OCI-LY3 (cell line): ENCODE results near the gene CATSPERD.

Experiments used
- H2AFZ ChIP-seq: fragments of 200-600, 300-600 bp; shearing (Covaris generic); 2 replicates; pipeline ENCODE4 v1.6.0; 2014; ENCODE audit warnings: antibody characterized with exemption, low read depth, low read length
- H3K27ac ChIP-seq: fragments of 200-600, 300-600 bp; sonication (generic); 2 replicates; pipeline ENCODE4 v1.5.1; 2014; ENCODE audit warnings: mild to moderate bottlenecking, low read length, moderate library complexity, mixed read lengths
- H3K27me3 ChIP-seq: fragments of 200-600, 300-600 bp; sonication (generic); 2 replicates; pipeline ENCODE4 v1.6.1; 2014; ENCODE audit warnings: low read depth, low read length, mixed read lengths
- H3K36me3 ChIP-seq: fragments of 200-600, 300-600 bp; sonication (generic); replicated peaks from 2 replicates; pipeline ENCODE3; 2014; ENCODE audit warnings: low read depth, low read length, mixed read lengths
- H3K4me1 ChIP-seq: fragments of 300-600, 200-600 bp; sonication (generic); 2 replicates; pipeline ENCODE4 v1.6.1; 2014; ENCODE audit warnings: low read length, mixed read lengths
- H3K4me2 ChIP-seq: fragments of 200-600, 300-600 bp; sonication (generic); 2 replicates; pipeline ENCODE4 v1.6.1; 2014; ENCODE audit warnings: low read length, mixed read lengths
- H3K4me3 ChIP-seq: fragments of 300-600, 200-600 bp; sonication (generic); 2 replicates; pipeline ENCODE4 v1.5.1; 2014; ENCODE audit warnings: antibody characterized with exemption, mild to moderate bottlenecking, low read length, moderate library complexity
- H3K79me2 ChIP-seq: fragments of 300-600, 200-600 bp; shearing (Covaris generic); 2 replicates; pipeline ENCODE4 v1.6.1; 2014; ENCODE audit warnings: mild to moderate bottlenecking, low read length, mixed read lengths
- H3K9ac ChIP-seq: fragments of 300-600, 200-600 bp; shearing (Covaris generic); 2 replicates; pipeline ENCODE4 v1.6.0; 2014; ENCODE audit warnings: mild to moderate bottlenecking, low read length, moderate library complexity
- H3K9me3 ChIP-seq: fragments of 200-600, 300-600 bp; shearing (Covaris generic); 2 replicates; pipeline ENCODE4 v1.6.1; 2014; ENCODE audit warnings: low read length, mixed read lengths; ENCODE audit not compliant: insufficient read depth
- H4K20me1 ChIP-seq: fragments of 200-600, 300-600 bp; sonication (generic); 2 replicates; pipeline ENCODE4 v1.6.1; 2016; ENCODE audit warnings: low read length, mixed read lengths; ENCODE audit not compliant: insufficient read depth
- CTCF ChIP-seq: fragments of 200-600, 300-600 bp; sonication (generic); IDR thresholded peaks from 2 replicates; pipeline ENCODE4 v1.5.1; 2014; ENCODE audit warnings: antibody characterized with exemption, low read length, low read depth
- EZH2phosphoT487 ChIP-seq: fragments of 200-600 bp; shearing (Covaris generic); IDR thresholded peaks from 2 replicates; pipeline ENCODE4 v1.6.1; 2018; ENCODE audit warnings: antibody characterized with exemption, mixed run types, low read depth

The CATSPERD gene

GRCh38 chr19:5782322-5782721 lies 61.9 kb downstream of the CATSPERD start:
- TF ChIP-seq EZH2phosphoT487 (no peak), CTCF (no peak)
- H3K27me3 ChIP-seq = no peaks in the 10 kb centered on the region
- peaks cover 34% of the 10 kb centered on the region for H3K36me3 ChIP-seq

GRCh38 chr19:5782945-5783919 lies 62.8 kb downstream of the CATSPERD start:
- no peaks in the 10 kb centered on the region for H3K9me3 ChIP-seq
- H3K79me2 ChIP-seq = no peaks in the 10 kb centered on the region
- no peak overlapping the region for H3K4me3 ChIP-seq
- H3K9ac ChIP-seq = no peak overlapping the region
- peaks cover 41% of the 10 kb centered on the region for H3K36me3 ChIP-seq
- H4K20me1 ChIP-seq = no peaks in the 10 kb centered on the region
- no peaks in the 10 kb centered on the region for H3K27me3 ChIP-seq
- TF ChIP-seq CTCF = no peak
- no peak for TF ChIP-seq EZH2phosphoT487
- H2AFZ ChIP-seq = no peak overlapping the region
- H3K27ac ChIP-seq = no peak overlapping the region
- H3K4me2 ChIP-seq = no peak overlapping the region
- no peaks in the 10 kb centered on the region for H3K4me1 ChIP-seq

More at GRCh38 chr19:5782322-5782721, 61.9 kb downstream of the CATSPERD start:
- Histone ChIP-seq H3K4me3 (no peak overlapping the region), H3K9me3 (no peaks in the 10 kb centered on the region), H3K27ac (no peak overlapping the region), H3K9ac (no peak overlapping the region), H3K79me2 (no peaks in the 10 kb centered on the region), H4K20me1 (no peaks in the 10 kb centered on the region), H3K4me2 (no peak overlapping the region), H2AFZ (no peak overlapping the region), H3K4me1 (no peaks in the 10 kb centered on the region)

GRCh38 chr19:5784581-5785147 lies 64.2 kb downstream of the CATSPERD start, which contains the start of gene PRR22:
TSS of gene PRR22 (minus strand) at chr19:5784746. CDS start at chr19:5784660, 86 bp downstream.
- H3K4me1 ChIP-seq = peaks cover under 1% of the 10 kb centered on the region; the same call in 1 of the 2 replicates
- no peaks in the 10 kb centered on the region for H3K9me3 ChIP-seq
- no peak within 1 kb of the TSS for H3K9ac ChIP-seq
- no peak within 1 kb of the TSS for H2AFZ ChIP-seq
- peaks cover 52% of the 10 kb centered on the region for H3K36me3 ChIP-seq
- H3K4me3 ChIP-seq = no peak within 1 kb of the TSS
- H3K27me3 ChIP-seq = no peaks in the 10 kb centered on the region
- H4K20me1 ChIP-seq = no peaks in the 10 kb centered on the region
- peaks cover 8% of the 10 kb centered on the region for H3K79me2 ChIP-seq
- no peak within 1 kb of the TSS for H3K4me2 ChIP-seq
- H3K27ac ChIP-seq = no peak within 1 kb of the TSS
- no peak for TF ChIP-seq CTCF
- no peak for TF ChIP-seq EZH2phosphoT487

- Histone ChIP-seq H3K9me3 (no peaks in the 10 kb centered on the region), H3K27me3 (no peaks in the 10 kb centered on the region), H2AFZ (no peak overlapping the region), H3K79me2 (peaks cover 16% of the 10 kb centered on the region), H3K4me1 (peaks cover 6% of the 10 kb centered on the region), H3K27ac (no peak overlapping the region), H4K20me1 (0 out of 2 replicates have a peak, but pooled peaks cover 3% of the 10 kb centered on the region), H3K36me3 (peaks cover 56% of the 10 kb centered on the region), H3K4me3 (no peak overlapping the region), H3K9ac (no peak overlapping the region), H3K4me2 (no peak overlapping the region)
- no peak for TF ChIP-seq EZH2phosphoT487
Observed at GRCh38 chr19:5785423-5785822, 65.0 kb downstream of the CATSPERD start.
